Measurements from ENCODE around the gene TRPM5. TPM values are rescaled to one million over a fixed set of nuclear protein-coding genes. Genes with fewer than 3 reads are reported as not detected.

Gene TRPM5
- total and polyA plus RNA-seq, 2 experiments from 2014 or later: not detected

GRCh38 chr11:2425506-2425905 lies 18.8 kb downstream of the TRPM5 start:
- Mint-ChIP-seq H3K4me1 (no peaks in the 10 kb centered on the region), H3K4me3 (no peak overlapping the region)
- H3F3A ChIP-seq (replicated peaks; ENCODE audit: low read depth): no peaks in the 10 kb centered on the region

More at GRCh38 chr11:2425506-2425905, 18.8 kb downstream of the TRPM5 start:
- peaks cover 5% of the 10 kb centered on the region for H3K27me3 Mint-ChIP-seq (ENCODE audit: insufficient read depth, low read depth, poor library complexity)
- Histone ChIP-seq H3K27me3 (ENCODE audit: insufficient read depth) (no peaks in the 10 kb centered on the region), H3K4me3 (no peak overlapping the region), H3K79me2 (replicated peaks; ENCODE audit: insufficient read depth) (no peaks in the 10 kb centered on the region), H3K9me2 (ENCODE audit: insufficient read depth) (0 out of 2 replicates have a peak, but pooled peaks cover 5% of the 10 kb centered on the region), H2AFZ (no peak overlapping the region), H3K36me3 (ENCODE audit: insufficient read depth) (no peaks in the 10 kb centered on the region), H4K20me1 (replicated peaks; ENCODE audit: insufficient read depth) (no peaks in the 10 kb centered on the region), H3K27ac (ENCODE audit: low read depth) (no peak overlapping the region), H3K4me1 (ENCODE audit: insufficient read depth) (no peaks in the 10 kb centered on the region), H3K4me2 (no peak overlapping the region)
- DNase-seq (ENCODE audit: low spot score) (no peak), ATAC-seq (no peak)
- H3K9me3 Mint-ChIP-seq: peaks cover 3% of the 10 kb centered on the region; the same call in 1 of the 3 replicates
- H3K27ac Mint-ChIP-seq: no peak overlapping the region
- no peak for TF ChIP-seq ZNF331 (CRISPR knock-in tag; IDR thresholded peaks at IDR 0.05; ENCODE audit: low read depth)
- TF ChIP-seq CTCF (conservative IDR thresholded peaks at IDR 0.05; ENCODE audit: low read depth in 2 of 2): no peak
- TF ChIP-seq JUNB (IDR thresholded peaks at IDR 0.05; ENCODE audit: unreplicated experiment): no peak
- TF ChIP-seq REST (IDR thresholded peaks at IDR 0.05; ENCODE audit: unreplicated experiment): no peak
- no peak for TF ChIP-seq ZNF462 (CRISPR knock-in tag; IDR thresholded peaks at IDR 0.05)
- no peak for TF ChIP-seq NANOG (IDR thresholded peaks at IDR 0.05; ENCODE audit: borderline replicate concordance)
- TF ChIP-seq STAT1 (IDR thresholded peaks at IDR 0.05; ENCODE audit: unreplicated experiment): no peak
- no peak for TF ChIP-seq ETS1 (IDR thresholded peaks at IDR 0.05)
- no peak for TF ChIP-seq ZNF114 (CRISPR knock-in tag; IDR thresholded peaks at IDR 0.05)
- TF ChIP-seq EZH2phosphoT487 (IDR thresholded peaks at IDR 0.05; ENCODE audit: unreplicated experiment): no peak
- no peak for TF ChIP-seq POLR2AphosphoS5 (IDR thresholded peaks at IDR 0.05; ENCODE audit: low read depth)
- no peak for TF ChIP-seq CREB1 (CRISPR knock-in tag; IDR thresholded peaks at IDR 0.05; ENCODE audit: low read depth)
- no peak for TF ChIP-seq EZH2 (IDR thresholded peaks at IDR 0.05; ENCODE audit: low read depth, unreplicated experiment)
- H3K36me3 Mint-ChIP-seq (ENCODE audit: low read depth): no peaks in the 10 kb centered on the region

All from GM23338 (cell line).